Panc1 (cell line): ENCODE results near the gene PARP3. TPM values are rescaled to one million over a fixed set of nuclear protein-coding genes. Genes with fewer than 3 reads are reported as not detected.

Experiments
- ATAC-seq: fragments of 200-7000 bp; cut with Tn5 transposase; 2 replicates; pipeline ENCODE4 v1.9.1; 2020; ENCODE audit warnings: mild to moderate bottlenecking, moderate library complexity
- BruUV-seq: library from RNA; stranded (reverse); fragments of 400-500 nt; replicated peaks from 2 replicates; lab custom pipeline; 2021; lab: Mats Ljungman, UMichigan
- CTCF ChIA-PET: fragments of 300-600 bp; sonication (Branson Sonifier 250); formaldehyde crosslinking; loops from one replicate; lab custom pipeline; 2022; ENCODE audit warnings: antibody characterized with exemption; lab: Charles Lee
- POLR2A ChIA-PET: fragments of 300-600 bp; sonication (Branson Sonifier 250); formaldehyde crosslinking; loops from one replicate; lab custom pipeline; 2022; ENCODE audit warnings: antibody characterized with exemption; lab: Charles Lee
- DNase-seq: peaks from one replicate; pipeline ENCODE4 v3.0.0-alpha.2; 2010; ENCODE audit warnings: low read depth, low spot score
- H3K27ac ChIP-seq: 2 replicates; pipeline ENCODE4 v1.5.1; 2011; ENCODE audit warnings: mild to moderate bottlenecking, low read length, inconsistent platforms
- H3K27me3 ChIP-seq: fragments of 200-500 bp; sonication (Bioruptor generic); 2 replicates; pipeline ENCODE4 v1.6.0; 2014; ENCODE audit warnings: low read length, inconsistent platforms; ENCODE audit not compliant: control insufficient read depth, insufficient read depth
- H3K36me3 ChIP-seq: fragments of 200-500 bp; sonication (Bioruptor generic); 2 replicates; pipeline ENCODE4 v1.5.1; 2014; ENCODE audit warnings: inconsistent platforms, mild to moderate bottlenecking, low read length, moderate library complexity; ENCODE audit not compliant: control insufficient read depth, insufficient read depth
- H3K4me1 ChIP-seq: 2 replicates; pipeline ENCODE4 v1.5.1; 2011; ENCODE audit warnings: inconsistent platforms, mild to moderate bottlenecking, low read length, moderate library complexity; ENCODE audit not compliant: control insufficient read depth, insufficient read depth
- H3K4me3 ChIP-seq, 2 experiments: 2 replicates each; pipeline ENCODE4 v1.5.1; 2011 to 2012; ENCODE audit warnings: low read depth in 2 of 2, low read length in 2 of 2, mild to moderate bottlenecking in 2 of 2, inconsistent platforms in 1 of 2, moderate library complexity in 1 of 2
- H3K9me3 ChIP-seq: fragments of 200-500 bp; sonication (Bioruptor generic); 2 replicates; pipeline ENCODE4 v1.5.1; 2014; ENCODE audit warnings: low read depth, mild to moderate bottlenecking, inconsistent platforms, low read length, moderate library complexity; ENCODE audit not compliant: control insufficient read depth, insufficient read depth
- POLR2AphosphoS5 ChIP-seq: IDR thresholded peaks from 2 replicates; pipeline ENCODE4 v1.6.1; 2012; ENCODE audit warnings: mild to moderate bottlenecking, low read depth, low read length, moderate library complexity
- SIN3A ChIP-seq: IDR thresholded peaks from 2 replicates; pipeline ENCODE4 v1.6.1; 2012; ENCODE audit warnings: low read depth, mild to moderate bottlenecking, low read length, moderate library complexity, borderline replicate concordance; ENCODE audit not compliant: insufficient read depth
- TCF7L2 ChIP-seq: IDR thresholded peaks from 2 replicates; pipeline ENCODE4 v1.6.1; 2011; ENCODE audit warnings: mild to moderate bottlenecking, low read depth, low read length, inconsistent platforms
- in situ Hi-C: cut with HindIII; loops from 2 replicates; pipeline ENCODE4 v1.10.0; 2016; ENCODE audit warnings: low sequenced_read_pairs, low pct_unique_long_range_greater_than_20kb
- intact Hi-C: fragments of 100-400 bp; cut with micrococcal nuclease; formaldehyde crosslinking; loops from one replicate; pipeline ENCODE4 v1.10.0; 2022; ENCODE audit not compliant: unreplicated experiment
- total RNA-seq: library from RNA; stranded (reverse); gene quantifications from one replicate; pipeline ENCODE4 v1.2.1, GENCODE V29; 2021; ENCODE audit not compliant: unreplicated experiment
- TF ChIP-seq, protein P1 (sequence below): fragments of 450-650 bp; IDR thresholded peaks from 2 replicates; pipeline ENCODE4 v1.5.1; 2017; ENCODE audit warnings: mild to moderate bottlenecking
- TF ChIP-seq, protein P2 (sequence below), 2 experiments: IDR thresholded peaks; 2 replicates each; pipeline ENCODE4 v1.6.1; 2011 to 2012; ENCODE audit warnings: low read depth in 2 of 2, control low read depth in 1 of 2, low read length in 1 of 2, mild to moderate bottlenecking in 1 of 2, moderate library complexity in 1 of 2; ENCODE audit not compliant: insufficient read depth in 1 of 2

PARP3 gene
- total RNA-seq, 1 experiment from 2014 or later = 16.1 TPM

DNA sequence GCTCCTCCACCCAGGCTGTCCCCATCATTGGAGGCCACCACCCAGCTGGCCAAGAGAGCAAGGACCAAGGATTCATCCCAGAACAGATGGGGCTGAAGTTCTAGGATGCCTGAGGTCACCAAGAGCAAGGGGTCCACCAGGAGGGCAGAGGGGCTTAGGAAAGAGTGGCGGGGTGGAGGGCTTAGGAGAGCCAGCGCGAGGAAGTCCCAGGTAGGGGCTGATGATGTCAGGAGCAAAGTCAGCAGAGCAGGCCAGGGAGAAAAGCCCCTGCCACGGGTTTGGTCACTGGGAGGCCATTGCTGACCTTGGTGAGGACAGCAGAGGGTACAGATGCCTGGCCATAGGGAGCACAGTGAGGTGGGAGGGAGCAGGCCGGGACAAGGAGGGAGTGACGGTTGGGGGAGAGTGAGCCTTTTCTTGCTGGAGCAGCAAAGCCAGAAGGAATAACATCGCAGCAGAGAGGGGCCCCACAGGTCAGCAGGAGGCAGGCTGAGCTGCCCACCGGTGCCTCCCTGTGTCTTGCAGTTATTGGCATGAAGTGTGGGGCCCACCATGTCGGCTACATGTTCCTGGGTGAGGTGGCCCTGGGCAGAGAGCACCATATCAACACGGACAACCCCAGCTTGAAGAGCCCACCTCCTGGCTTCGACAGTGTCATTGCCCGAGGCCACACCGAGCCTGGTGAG is 5.2 kb downstream of the PARP3 start:
- CTCF ChIA-PET = no interaction called here
- POLR2A ChIA-PET = no interaction called here
- no peaks in the 10 kb centered on the region for H3K9me3 ChIP-seq
- no peaks in the 10 kb centered on the region; the same call in 1 of the 2 replicates for H3K36me3 ChIP-seq
- TF ChIP-seq, protein P1, sequence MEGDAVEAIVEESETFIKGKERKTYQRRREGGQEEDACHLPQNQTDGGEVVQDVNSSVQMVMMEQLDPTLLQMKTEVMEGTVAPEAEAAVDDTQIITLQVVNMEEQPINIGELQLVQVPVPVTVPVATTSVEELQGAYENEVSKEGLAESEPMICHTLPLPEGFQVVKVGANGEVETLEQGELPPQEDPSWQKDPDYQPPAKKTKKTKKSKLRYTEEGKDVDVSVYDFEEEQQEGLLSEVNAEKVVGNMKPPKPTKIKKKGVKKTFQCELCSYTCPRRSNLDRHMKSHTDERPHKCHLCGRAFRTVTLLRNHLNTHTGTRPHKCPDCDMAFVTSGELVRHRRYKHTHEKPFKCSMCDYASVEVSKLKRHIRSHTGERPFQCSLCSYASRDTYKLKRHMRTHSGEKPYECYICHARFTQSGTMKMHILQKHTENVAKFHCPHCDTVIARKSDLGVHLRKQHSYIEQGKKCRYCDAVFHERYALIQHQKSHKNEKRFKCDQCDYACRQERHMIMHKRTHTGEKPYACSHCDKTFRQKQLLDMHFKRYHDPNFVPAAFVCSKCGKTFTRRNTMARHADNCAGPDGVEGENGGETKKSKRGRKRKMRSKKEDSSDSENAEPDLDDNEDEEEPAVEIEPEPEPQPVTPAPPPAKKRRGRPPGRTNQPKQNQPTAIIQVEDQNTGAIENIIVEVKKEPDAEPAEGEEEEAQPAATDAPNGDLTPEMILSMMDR = no peak
- TF ChIP-seq, protein P2, sequence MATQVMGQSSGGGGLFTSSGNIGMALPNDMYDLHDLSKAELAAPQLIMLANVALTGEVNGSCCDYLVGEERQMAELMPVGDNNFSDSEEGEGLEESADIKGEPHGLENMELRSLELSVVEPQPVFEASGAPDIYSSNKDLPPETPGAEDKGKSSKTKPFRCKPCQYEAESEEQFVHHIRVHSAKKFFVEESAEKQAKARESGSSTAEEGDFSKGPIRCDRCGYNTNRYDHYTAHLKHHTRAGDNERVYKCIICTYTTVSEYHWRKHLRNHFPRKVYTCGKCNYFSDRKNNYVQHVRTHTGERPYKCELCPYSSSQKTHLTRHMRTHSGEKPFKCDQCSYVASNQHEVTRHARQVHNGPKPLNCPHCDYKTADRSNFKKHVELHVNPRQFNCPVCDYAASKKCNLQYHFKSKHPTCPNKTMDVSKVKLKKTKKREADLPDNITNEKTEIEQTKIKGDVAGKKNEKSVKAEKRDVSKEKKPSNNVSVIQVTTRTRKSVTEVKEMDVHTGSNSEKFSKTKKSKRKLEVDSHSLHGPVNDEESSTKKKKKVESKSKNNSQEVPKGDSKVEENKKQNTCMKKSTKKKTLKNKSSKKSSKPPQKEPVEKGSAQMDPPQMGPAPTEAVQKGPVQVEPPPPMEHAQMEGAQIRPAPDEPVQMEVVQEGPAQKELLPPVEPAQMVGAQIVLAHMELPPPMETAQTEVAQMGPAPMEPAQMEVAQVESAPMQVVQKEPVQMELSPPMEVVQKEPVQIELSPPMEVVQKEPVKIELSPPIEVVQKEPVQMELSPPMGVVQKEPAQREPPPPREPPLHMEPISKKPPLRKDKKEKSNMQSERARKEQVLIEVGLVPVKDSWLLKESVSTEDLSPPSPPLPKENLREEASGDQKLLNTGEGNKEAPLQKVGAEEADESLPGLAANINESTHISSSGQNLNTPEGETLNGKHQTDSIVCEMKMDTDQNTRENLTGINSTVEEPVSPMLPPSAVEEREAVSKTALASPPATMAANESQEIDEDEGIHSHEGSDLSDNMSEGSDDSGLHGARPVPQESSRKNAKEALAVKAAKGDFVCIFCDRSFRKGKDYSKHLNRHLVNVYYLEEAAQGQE (IDR thresholded peaks at IDR 0.05; ENCODE audit: insufficient read depth in 1 of 2, low read depth in 2 of 2, low read length in 1 of 2) = no peak
- TF ChIP-seq POLR2AphosphoS5 (no peak), TCF7L2 (no peak), SIN3A (no peak)
- intact Hi-C loops (no loop called here), in situ Hi-C loops (no loop called here)
- no peaks in the 10 kb centered on the region for H3K27me3 ChIP-seq
- no peak overlapping the region for H3K27ac ChIP-seq
- no TSS peak for BruUV-seq
- H3K4me1 ChIP-seq = peaks cover 7% of the 10 kb centered on the region; the same call in 1 of the 2 replicates
- no peak for DNase-seq
- H3K4me3 ChIP-seq = no peak overlapping the region
- no peak for ATAC-seq

DNA sequence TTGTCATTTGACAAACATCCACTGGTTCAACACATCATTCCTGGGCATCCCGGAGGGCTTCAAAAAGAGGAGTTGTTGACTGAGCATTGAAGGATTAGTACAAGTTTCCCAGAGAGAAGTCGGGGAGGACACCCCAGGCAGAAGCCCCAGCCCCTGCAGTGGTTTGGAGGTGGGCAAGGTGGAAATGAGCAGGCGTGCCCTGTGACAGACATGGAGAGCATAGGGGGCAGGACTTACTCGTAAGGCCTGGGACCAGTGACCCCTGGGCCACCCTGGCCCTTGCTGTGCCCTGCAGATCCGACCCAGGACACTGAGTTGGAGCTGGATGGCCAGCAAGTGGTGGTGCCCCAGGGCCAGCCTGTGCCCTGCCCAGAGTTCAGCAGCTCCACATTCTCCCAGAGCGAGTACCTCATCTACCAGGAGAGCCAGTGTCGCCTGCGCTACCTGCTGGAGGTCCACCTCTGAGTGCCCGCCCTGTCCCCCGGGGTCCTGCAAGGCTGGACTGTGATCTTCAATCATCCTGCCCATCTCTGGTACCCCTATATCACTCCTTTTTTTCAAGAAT is 5.9 kb downstream of the PARP3 start:
- POLR2A ChIA-PET = no interaction called here
- no peaks in the 10 kb centered on the region for H3K27me3 ChIP-seq
- in situ Hi-C loops (no loop called here), intact Hi-C loops (no loop called here)
- DNase-seq (no peak), ATAC-seq (no peak)
- no peak overlapping the region for H3K27ac ChIP-seq
- no peaks in the 10 kb centered on the region for H3K36me3 ChIP-seq
- no peaks in the 10 kb centered on the region for H3K9me3 ChIP-seq
- CTCF ChIA-PET = no interaction called here
- H3K4me1 ChIP-seq = no peaks in the 10 kb centered on the region; the same call in 1 of the 2 replicates
- TF ChIP-seq, protein P1 = no peak
- TF ChIP-seq SIN3A (no peak), POLR2AphosphoS5 (no peak), TCF7L2 (no peak)
- TF ChIP-seq, protein P2 (IDR thresholded peaks at IDR 0.05; ENCODE audit: insufficient read depth in 1 of 2, low read depth in 2 of 2, low read length in 1 of 2) = no peak
- no TSS peak for BruUV-seq
- no peak overlapping the region for H3K4me3 ChIP-seq
